GF-D8 (cell line): ENCODE data around the gene GNG2.

Source experiments
- DNase-seq: peaks from one replicate; lab custom pipeline; 2025; lab: John Stamatoyannopoulos, UW

Gene GNG2

DNA sequence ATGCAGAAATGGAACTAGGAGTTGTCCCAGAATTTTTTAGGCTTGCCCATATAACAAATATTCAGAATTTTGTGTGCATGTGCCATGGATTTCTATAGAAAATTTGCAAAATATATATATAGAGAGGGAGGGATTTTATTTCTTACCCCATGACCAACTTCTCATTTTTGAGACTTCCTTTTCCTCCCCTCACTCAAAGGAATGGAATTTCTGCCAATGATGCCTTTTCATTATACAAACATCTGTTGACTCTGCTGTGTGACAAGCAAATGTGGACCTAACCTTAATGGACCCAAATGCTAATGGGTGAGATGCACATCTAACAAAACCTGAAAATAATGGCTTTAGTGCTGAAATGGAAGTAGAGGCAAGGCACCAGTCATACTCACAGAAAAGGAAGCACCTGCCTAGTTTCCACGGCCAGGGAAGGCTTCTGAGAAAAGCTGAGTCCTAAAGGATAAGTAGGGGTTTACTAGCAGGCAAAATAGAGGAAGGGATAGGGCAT is 3.6 kb upstream of the GNG2 start:
- no peak for DNase-seq

GRCh38 chr14:51859131-51859530 is 1.3 kb upstream of the GNG2 start:
- DNase-seq: no peak

- no peak for DNase-seq
Measured at GRCh38 chr14:51860825-51861499, 550 bp downstream of the GNG2 start.

DNA sequence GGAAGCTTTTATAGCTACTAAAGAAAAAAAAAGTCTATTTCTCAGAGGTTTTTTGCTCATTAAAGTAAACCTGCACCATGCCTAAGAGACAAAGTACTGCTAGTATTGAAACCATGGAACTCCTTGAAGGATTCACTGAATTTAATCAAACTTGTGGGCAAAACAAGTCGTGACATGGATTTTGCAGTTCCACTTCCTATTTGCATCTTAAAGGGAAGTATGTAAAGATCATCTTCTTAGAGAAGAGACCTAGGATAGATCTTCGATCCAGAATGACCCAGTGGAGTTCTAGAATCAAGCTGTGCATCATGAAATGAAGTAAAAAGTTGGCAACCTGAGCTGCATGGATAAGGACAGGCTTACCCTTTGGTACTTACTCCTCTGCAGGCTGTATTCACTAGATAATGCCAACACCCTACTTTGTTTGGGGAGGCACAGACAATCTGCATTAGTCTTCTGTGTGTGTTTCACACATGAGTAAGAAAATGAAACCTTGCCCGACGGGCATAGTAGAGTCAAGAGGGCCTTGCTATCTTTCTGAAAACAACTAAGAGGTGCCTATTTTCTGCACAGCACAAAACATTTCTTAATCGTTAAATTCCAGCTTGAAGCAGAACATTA is 1.9 kb downstream of the GNG2 start:
- no peak for DNase-seq

DNA sequence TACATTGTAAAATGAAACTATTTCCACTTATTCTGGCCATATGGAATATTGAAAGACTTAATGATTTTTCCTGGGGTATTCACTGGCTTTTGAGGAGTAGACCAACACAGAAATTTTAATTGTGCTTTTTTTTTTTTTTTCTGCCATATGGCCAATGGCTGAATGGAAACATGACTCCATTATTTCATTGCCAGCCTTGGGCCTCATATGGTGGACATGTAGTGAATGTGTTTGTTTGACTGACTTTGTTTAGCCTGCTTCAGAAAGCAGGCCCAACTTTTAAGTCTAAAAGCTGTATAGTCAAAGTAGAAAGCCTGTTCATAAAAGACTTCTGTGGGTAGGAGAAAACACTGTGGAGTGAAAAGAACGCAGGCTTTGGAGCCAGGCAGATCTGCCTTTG is 2.4 kb downstream of the GNG2 start:
- DNase-seq: no peak

DNA sequence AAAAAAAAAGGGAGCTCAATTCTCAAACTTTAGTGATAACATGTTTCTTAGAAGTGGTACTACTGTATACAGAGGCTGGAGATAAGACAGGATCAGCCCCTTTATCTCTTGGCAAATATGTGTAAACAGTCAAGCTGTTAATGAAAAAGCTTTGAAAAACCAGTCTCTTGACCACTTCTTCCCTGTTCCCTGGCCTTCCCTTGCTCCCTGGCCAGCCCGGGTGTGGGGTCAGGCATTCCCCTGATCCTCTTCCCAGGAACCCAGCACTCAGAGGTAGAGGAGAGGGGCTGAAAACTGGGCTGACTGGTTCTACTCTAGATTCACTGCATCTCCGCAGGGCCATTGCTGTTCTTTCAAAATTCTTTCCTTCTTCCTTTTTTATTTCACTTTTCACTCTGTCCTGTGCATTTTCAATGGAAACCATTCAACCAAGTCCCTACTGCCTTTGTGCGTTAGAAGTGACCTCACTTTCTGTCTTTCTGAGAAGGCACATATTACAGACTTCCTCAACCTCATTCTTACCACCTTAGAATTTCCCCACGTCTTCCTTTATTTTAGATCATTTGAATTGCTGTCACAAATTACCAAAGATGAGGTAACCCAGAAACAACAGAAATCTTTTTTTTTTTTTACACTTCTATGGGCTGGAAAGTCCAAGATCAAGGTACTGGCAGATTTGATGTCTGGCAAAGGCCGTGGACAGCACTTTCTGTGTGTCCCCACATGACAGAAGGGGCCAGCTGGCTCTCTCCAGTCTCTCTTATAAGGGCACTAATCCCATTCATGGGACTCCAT is 5.7 kb downstream of the GNG2 start:
- no peak for DNase-seq

DNA sequence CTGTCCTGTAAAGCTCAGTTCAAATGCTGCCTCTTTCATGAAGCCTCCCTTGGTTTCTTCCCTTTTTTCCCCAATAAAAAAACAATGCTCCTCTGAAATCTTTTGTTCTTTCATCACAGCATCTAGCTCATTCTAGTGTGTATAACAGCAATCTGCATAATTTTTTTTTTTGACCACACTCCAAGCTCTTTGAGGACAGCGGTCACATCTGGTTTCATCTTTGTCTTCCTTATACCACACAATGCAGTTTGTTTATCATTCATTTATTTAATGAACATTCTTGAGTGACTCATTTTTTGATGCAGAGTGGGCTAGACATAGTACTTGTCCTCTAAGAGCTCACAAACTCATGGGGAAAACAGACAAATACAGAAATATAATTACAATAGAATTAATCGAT is 7.3 kb downstream of the GNG2 start:
- no peak for DNase-seq

DNA sequence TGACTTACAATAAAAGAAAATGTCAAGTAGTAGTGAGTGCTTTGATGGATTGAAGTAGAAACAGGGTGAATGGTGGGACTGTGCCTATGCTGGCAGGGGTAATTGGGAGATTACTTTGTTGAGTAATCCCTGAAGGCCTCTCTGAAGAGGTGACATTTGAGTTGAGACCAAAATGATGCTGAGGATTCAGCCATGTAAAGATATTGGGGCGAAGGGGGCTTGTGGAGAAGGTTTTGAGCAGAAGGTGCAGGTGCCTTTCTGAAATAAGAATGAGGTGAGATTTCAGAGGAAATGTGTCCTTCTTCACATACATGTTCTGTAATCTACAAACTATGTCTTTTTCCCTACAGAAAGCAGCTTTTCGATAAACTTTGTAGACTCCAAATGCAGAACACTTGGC is 8.0 kb downstream of the GNG2 start:
- no peak for DNase-seq

DNA sequence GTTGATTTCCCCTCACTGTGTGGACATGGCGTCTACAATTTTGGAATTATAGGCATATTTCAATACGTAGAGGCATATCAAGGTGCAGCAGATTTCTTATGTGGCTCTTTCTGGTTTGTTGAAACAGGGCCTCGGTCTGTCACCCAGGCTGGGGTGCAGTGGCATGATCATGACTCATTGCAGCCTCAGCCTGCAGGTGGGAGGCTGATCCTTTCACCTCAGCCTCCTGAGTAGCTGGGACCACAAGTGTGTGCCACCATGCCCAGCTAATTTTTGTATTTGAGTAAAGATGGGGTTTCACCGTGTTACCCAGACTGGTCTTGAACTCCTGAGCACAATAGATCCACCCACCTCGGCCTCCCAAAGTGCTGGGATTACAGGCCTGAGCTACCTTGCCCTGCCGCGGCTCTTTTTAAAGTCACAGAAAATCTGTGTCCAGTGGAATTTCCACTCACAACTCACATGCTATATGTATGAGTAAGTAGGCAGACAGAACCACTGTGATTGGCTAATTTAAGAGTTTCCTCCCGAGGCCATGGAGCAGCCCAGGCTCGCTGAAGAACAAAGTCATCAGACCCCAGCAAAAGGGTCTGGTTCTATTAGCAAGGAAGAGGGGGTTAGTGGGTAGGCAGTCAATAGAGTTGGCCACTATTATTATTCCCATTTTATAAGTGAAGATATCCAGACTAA is 9.1 kb downstream of the GNG2 start:
- DNase-seq: no peak

GRCh38 chr14:51870606-51871005 is 10.2 kb downstream of the GNG2 start:
- DNase-seq: no peak

- DNase-seq: no peak
Measured at GRCh38 chr14:51871846-51872245, 11.4 kb downstream of the GNG2 start.

DNA sequence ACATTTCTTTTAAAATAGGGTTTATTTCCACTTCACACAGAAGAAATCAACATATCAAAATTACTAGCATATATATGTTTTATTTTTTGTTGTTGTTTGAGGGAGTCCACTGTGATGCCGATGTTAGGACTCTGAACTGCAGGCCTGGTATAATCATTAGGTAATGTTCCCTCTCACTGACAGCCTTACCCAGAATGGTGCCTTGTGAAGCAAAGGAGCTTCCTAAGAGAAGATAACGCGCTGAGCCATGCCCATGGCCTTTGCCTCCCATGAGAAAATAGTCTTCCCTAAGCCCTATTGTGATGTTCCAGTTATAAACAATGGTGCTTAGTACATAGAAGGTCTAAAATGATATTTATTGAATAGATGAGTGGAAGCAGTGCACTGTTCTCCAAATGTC is 12.0 kb downstream of the GNG2 start:
- DNase-seq: no peak

GRCh38 chr14:51873221-51873893 is 12.9 kb downstream of the GNG2 start:
- DNase-seq: peak; percentile 33

DNA sequence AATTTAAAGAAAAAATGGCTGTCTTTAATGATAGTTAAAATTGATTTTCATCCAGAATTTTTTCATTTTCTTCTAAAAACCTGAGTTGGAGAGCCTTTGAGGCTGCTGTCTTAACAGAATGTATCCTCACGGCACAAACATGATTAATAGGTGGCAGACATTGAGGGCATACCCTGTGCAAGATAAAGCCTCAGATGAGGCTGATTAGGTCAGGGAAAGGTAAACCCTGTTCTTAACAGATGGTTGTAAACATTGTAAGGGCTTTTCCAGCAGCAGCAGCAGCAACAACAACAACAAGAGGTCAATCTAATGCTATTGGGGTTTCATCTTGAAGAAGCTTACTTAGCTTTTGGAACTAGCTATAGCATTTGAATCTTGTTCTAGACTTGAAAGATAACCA is 17.4 kb downstream of the GNG2 start:
- DNase-seq: no peak

DNA sequence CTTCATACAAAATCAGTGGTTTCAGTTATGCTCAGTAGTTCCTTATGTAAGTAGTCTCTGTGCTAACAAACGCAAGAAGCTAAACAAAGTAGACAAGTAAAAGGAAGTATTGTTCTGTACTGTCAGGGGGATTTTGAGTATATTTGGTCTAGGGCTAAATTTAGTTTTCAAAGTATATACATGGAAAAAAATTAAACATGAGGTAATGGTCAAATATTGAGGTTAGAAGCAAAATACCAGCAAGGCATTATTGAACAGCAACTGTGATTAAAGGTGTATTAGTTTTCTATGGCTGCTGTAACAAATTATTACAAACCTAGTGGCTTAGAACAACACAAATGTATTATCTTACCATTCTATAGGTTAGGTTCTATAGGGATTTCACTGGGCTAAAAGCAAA is 18.8 kb downstream of the GNG2 start:
- no peak for DNase-seq

DNA sequence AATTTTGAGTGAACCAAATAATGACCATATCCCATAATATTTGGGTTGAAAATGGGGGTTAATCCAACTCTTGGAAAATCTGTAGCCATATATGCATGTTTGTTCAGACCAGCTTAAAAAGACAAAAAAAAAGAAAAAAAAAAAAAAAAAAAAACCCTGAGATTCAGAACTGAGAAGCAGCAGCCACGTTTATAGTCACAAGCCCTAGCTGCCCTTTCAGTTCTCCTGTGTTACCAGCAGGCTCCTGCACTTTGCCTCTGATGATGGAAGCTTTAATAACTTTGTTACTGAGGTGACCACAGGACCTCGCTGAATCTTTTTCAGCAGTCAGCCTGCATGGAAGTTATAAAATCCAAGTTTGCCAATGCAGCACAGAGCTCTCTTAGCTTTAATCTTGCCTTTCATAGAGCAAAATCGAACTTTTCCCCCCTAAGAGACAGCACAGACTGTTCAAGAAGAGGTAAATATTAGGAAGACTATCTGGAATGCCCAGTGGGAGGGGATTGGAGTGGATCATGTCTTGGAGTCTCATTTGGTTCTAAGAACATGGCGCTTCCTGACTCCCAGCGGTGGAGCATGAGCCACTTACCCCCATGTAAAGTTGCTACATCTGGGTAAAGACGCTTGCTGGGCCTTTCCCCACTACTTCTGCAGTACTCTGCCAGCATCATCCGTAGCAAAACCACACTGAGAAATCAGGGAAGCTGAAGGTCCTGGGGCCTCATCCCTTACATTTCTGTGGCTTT is 20.6 kb downstream of the GNG2 start:
- DNase-seq: no peak

DNA sequence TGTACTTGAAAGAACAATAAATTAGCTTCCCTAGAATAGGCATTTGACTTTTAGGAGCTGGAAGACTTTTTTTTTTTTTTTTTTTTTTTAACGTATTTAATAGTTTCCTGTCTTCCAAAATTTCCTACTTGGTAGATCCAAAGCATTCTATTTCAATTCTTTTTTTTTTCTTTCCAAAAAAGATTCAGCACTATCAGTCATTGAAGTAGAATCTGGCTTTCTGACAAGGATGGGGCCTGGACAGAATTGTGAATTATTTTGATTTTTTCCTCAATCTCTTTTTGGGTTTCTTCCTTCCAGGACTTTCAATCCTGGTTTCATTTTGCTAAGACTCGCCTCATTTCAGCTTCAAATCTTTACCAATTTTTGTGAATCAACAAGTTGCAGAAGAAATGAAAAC is 21.2 kb downstream of the GNG2 start:
- DNase-seq: no peak

GRCh38 chr14:51883232-51883631 is 22.8 kb downstream of the GNG2 start:
- no peak for DNase-seq

DNA sequence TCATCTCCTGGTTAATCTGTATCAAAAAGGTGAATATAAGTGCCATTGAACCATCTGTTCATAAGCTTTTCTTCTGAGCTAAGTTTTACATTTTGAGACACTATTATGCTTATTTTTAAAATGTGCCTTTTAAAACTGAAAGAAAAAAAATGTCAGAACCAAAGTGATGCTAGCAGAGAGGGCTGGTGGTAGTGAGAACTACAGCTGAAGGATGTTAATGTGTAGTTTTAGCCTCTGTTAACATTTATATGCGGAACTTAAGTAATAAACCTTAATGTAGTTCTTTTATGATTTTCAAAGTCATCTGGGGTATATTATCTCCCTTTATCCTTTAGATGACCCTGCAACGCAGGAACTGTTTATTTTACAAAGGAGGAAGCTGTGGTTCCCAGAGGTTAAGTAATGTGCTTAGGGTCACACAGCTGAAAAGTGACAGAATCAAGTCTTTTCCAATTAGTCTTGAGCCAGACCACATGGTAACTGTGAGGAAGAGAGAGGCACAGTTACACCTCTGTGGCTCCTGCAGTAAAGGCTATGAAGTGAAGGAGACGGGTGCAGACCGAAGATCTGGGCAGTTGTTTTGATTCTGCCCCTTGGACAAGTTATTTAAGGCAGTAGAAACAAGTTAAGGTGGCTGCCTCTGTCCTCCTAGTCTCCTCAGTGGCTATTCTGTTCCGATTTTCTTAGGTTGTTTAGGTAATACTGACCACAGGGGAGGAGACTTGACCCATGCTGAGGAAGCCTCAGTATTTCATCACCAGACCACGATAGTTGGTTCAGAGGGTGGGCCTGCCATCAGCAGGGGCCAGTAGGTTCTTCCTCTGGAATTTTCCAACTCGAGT is 23.9 kb downstream of the GNG2 start:
- DNase-seq: peak; percentile 96

GRCh38 chr14:51889851-51890250 is 29.4 kb downstream of the GNG2 start:
- no peak for DNase-seq
